NCI-H2081 (cell line): ENCODE data around the gene PRKCA.

ENCODE experiments used
- DNase-seq, 2 experiments: peaks; one replicate each; lab custom pipeline; 2025; lab: John Stamatoyannopoulos, UW

The PRKCA gene

DNA sequence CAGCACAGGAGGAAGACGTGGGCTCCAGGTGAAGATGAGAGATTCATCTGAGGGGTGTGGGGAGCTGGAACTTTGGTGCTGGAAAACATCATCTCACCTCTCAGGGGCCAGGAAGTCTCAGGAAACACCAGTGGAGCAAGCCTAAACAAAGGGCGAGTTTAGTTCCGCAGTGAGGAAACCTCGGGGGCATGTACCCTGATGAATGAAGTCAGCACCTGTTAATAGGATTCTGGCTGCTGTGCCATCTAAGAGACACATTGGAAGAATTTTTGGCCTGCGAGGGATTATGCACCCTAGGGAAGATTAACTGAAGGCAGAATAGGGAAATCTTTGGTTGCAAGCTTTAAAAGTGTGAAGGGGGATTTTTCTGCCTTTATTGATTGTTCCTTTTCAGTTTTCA, 437.8 kb downstream of the PRKCA start:
- no peak for DNase-seq

DNA sequence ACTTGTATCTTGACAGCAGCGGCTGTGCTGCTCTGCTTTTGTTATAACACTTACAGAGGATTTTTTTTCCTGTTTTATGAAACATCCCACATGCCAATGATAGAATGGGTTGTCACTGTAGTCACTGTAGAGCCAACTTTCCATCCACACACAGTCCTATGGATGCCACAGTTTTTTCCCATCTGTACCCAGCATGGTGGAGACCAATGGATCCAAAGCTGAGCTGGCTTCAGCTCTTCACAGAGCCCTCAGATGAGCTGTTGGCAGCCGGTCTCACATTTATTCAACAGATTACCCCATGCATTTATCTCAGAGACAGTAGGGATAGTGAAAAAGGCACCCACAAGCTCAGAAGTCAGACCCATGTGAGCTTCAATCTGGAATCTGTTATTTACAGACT, 441.1 kb downstream of the PRKCA start:
- no peak for DNase-seq

DNA sequence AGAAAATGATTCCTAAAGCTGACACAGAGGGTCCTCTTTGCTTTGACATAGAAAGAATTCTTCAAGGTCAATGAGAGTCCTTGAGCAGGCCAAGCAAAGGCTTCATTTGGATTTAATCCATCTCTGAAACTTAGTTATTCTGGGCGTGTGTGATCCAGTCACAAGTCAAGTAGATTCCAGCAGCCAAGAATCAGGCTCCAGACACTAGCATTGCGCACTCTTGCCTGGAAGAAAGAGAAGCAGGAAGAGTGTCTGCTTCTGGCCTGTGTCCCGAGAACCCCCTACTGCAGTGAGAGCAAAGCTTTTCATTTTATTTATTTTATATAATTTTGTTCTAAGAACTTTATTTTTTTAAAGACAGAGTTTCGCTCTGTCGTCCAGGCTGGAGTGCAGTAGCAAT, 444.3 kb downstream of the PRKCA start:
- no peak for DNase-seq

DNA sequence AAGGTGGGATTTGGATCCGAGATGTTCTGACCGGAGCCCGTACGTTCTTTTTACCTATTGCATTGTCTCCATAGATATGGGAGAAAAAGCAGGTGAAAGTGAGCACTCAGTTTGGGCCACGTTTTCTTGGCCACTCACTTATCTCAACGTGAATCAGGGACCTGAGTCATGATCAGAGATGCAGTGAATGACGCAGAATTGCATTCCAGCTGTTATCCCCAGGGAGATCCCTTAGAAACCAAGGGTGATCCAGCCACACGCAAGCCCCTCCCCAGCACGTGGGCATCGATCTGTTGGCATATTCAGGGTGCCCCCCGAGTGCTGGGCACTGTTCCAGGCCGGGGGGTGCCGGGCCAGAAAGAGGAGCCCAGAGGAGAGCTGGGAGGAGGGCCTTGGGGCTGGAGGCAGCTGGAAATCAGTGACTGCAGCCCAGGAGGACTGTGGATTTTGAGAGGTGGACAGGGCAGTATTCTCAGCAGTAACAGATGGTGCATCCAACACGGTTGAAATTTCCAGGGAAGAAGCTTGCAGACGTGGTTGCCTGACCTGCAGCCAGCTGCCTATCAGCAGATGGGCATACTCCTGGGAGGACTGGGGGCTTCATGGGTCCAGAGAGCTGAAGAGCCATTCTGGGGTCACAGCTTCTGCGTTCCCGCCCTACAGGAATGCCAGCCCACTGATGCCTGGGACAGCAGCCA, 445.3 kb downstream of the PRKCA start:
- DNase-seq, result no peak

DNA sequence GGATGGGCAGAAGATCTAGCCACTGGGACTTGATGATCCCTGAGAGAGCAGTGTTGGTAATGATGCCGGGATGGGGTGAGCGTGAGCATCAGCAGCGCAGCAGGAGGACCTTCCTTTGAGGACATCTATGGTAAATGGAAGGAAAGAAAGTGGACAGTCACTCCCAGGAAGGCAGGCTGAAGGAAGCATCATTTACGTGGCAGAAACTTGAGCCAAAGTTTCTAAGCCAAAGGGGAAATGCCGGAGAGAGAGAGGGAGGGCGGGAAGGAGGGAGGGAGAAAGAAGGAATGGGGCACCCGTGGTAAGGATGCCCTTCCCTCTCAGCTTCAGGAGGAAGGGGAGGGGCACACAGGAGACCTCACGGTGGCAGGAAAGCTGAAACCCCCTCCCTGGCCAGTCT, 446.2 kb downstream of the PRKCA start:
- no peak for DNase-seq

DNA sequence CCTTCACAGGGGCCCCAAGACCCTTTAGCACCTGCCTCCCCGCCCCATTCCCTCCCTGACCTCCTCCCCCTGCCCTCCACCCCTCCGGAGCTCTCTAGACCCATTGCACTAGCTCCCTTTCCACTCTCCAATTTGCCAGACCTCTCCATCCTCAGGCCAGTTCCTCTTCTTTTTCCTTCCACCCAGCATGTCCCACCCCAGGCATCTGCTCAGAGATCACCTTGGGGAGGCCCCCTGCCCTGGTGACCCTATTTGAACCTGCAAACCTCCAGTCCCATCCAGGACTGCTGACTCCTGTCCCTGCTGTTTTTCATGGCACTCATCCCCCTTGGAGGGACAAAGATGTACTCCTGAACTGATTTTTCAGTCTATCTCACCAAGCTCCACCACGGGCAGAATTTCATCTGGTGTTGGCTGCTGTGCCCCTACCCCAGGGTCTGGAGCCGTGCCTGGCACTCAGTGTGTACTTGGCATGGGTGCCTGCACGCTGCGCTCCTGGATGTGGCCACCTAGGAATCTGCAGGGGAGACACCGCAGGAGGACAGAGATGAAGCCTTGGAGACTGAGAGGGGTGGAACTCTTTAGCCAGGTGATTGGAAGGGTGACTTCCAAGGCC, 446.9 kb downstream of the PRKCA start:
- no peak for DNase-seq

DNA sequence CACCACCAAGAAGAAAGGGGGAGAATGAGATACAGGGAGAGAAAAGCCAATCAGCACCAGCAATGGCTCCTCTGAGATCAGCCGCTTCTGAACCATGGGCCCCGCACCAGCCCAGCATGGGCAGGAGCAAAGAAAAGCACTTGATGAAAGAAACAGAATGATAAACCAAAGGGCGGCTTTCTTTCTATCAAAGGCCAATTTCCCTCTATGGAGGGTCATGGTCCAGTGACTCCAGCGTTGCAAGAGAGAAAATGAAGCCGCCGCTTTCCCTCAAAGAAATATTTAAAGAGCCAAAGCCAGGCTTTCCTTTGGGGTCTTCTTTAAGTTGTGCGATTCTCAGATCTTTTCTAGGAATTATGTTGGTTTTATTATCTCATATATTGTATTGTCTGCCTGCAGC, 447.7 kb downstream of the PRKCA start:
- no peak for DNase-seq

DNA sequence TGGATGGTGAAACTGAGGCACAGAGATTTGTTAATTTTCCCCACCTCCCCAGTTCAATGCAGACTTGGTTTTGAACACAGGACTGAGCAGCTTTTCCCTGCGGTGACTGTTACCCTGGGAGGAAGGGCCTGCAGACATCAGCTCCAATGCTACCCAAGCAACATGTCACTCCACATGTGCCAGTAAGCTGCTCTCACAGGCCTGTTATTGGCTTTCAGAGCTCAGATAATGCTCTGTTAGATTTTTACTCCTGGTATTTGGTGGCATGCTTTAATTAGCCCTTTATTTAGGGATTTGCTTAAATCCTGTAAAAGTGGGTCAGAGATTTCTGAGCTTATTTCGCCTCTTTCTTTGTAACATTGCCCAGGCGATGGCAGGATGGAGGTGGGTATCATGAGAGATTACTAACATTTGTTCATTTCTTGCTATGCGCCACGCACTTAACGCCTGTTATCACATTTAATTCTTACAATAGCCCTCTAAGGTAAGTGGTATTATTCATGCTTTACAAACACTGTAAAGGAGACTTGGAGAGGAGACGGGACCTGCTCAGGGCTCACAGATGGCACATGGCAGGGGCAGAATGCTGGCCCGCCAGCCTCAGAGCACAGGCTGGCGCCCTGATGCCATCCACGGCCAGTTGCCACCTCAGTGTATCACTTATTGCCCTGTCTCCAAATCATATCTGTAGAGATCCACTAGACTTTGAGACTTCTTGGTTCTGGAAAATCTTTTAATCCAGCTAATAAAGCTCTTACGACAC, 448.5 kb downstream of the PRKCA start:
- no peak for DNase-seq

DNA sequence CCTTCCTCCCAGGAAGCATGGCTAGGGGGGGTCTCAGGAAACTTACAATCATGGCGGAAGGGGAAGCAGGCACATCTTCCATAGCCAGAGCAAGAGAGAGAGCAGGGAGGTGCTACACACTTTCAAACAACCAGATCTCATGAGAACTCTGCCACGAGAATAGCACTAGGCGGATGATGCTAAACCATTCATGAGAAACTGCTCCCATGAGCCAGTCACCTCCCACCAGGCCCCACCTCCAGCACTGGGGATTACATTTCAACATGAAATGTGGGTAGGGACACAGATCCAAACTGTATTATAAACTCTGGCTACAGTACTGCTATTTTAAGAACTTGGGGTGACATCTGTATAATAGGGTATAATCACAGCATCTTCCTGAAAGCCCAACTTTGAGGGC, 449.4 kb downstream of the PRKCA start:
- no peak for DNase-seq

DNA sequence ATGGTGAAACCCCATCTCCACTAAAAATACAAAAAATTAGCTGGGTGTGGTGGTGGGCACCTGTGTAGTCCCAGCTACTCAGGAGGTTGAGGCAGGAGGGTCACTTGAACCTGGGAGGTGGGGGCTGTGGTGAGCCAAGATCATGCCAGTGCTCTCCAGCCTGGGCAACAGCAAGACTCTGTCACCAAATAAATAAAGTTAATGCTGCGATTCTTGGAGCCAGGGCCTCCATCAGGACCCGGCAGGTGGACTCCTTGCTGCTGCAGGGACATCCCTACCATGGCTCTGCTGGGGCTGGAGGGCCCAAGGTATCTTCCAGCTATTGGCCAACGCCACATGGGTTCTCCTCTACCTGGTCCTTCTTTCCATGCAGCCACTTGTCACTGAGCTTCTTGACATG, 450.0 kb downstream of the PRKCA start:
- DNase-seq, result no peak

DNA sequence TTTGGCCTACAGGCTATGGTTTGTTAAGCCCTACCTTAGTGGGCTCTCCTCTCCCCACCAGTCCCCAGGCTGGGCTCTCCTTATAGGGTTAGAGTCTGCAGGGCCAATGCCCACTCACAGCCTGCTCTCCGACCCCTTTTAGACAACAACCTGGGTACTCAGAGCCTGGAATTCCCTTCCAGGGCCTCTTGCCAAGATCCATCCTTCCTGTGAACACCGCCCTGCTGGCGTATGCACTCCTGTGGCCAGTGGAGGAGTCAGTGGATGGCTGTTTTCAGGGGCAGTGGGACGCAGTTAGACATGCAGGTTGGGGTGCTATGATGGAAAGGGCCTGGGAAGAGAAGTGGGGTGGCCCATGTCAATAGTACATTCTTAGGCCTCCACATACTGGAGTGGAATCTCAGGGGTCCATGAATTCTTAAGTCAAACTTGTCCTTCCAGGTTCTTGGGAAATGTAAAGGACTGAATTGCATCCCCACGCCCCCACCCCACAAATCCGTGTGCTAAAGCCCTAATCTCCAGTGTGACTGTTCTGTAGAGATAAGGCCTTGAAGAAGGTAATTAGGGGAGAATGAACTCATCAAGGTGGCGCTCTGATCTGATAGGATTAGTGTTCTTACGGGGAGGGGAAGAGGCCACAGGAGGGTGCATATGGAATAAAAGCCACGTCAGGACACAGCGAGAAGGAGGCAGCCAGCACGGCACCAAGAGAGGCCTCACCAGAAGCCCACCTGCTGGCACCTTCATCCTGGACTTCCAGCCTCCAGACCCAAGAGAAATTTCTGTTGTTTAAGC, 450.9 kb downstream of the PRKCA start:
- DNase-seq, result no peak

DNA sequence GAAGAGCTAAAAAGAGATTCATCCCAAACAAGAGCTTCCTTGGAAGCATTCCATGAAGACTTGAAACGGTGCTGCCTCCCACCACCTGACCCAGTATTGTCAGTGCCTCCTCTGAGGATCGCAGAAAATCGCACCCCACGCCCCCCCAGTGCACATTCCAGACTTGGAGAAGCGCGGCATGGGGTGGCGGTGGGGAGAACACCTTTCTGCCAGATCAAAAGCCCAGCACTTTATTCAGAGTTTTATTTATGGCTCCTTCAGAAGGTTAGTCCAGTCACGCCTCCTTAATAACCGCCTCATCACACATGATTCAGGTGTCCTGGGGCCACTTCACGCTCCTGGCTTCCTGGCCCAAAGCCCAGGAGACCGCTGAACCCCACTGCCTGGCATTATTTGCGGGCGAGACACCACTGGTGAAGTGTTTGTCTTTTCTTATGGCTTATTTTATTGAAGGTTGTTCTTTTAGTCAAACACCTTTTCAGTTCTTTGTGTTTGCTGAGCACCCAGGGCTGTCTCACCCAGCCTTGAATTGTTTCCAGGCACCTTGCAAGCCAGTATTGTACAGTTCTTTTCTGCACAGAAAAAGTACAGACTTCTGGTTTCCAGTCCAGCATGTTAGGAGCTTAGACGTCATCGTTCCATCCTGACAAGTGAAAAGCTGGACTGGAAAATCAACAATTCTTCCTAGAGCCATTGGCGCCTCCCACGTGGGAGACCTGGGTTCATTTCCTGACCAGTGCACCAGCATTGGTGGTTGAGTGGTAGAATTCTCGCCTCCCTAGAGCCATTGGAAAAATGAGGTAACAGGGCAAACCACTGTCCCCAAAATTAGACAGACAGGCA, 452.9 kb downstream of the PRKCA start:
- DNase-seq, result peak; percentile 84 to 96

DNA sequence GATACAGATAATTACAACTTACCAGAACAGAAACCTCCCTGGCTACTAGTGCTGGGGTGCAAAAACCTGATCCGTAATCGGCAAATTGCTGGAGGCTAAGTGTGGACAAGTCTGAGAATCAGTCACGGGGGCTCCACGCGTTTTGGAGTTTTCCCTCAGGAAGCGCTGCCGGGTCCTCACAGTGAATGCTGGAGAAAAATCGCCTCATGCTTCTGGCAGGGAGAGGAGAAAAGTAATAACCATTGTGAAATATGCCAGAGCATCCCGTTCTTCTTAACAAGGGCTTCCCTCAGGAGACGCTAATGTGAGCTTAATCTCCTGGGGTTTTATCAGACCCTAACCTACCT, 453.5 kb downstream of the PRKCA start:
- no peak for DNase-seq

DNA sequence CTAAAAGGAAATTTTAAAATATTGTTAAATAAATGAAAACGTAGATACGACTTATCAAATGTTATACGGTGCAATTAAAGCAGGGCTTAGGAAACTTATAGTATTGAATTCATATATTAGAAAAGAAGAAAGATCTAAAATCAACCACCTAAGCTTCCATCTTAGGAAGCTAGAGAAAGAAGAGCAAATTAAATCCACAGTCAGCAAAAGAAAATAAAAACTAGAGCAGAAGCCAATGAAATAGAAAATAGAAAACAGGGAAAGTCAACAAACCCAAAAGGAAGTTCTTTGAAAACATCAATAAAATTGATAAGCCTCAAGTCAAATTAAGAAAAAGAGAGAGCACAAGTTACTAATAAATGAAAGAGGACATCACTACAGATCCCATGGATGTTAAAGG, 457.9 kb downstream of the PRKCA start:
- DNase-seq, result no peak

DNA sequence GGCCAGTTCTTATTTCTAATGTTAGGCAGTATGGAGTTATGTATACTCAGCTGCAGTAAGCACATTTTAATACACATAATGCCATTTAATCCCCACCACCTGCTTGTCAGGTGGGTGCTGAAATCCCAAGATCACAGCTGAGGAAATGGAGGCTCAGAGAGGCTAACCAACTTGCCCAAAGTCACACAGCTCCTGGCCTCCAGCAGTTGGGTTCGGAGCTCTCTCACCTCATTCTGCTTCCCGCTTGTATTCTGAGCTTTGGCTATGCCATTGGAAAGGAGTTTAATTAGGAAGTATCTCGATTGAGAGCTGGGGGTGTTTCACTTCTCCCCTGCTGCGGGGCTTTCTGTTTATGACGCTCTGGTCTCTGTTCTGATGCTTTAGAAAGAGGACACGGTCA, 459.9 kb downstream of the PRKCA start:
- DNase-seq, result no peak

DNA sequence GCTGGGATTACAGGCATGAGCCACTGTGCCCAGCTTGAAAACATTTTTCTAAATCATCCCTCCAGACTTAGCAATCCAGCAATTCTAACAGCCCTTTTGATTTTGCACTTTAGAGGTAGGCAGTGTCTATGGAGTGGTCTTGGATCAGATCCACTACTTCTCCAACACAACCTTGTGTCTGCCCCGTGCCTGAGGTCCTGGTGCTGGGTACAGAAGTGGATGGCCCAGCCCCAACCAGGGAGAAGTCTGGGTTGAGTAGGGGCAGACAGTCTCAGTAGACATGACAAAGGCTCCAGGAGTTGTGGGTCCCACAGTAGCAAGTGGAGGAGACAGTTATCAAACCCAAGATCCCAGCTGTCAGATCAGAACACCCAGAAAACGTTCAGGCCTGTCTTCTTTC, 460.6 kb downstream of the PRKCA start:
- DNase-seq, result no peak

DNA sequence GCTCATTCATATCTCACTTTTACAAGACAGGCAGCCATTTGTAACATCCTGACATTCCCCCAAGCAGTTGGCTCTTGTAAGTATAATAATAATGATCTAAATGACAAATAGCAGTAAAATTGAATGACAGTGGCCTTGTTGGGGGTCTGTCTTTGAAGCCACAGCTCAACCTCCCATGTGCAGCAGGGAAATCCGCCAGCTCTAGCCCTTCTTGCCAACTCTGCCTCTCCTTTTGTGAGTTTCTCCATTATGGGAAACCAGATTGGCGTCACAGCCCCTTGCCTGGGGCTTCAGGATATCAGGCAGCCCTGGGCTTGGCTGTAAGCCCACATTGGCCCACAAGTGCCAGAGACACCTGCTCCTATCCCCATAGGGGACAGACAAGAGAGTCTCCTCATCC, 462.1 kb downstream of the PRKCA start:
- DNase-seq, result peak; percentile 93 to 98

DNA sequence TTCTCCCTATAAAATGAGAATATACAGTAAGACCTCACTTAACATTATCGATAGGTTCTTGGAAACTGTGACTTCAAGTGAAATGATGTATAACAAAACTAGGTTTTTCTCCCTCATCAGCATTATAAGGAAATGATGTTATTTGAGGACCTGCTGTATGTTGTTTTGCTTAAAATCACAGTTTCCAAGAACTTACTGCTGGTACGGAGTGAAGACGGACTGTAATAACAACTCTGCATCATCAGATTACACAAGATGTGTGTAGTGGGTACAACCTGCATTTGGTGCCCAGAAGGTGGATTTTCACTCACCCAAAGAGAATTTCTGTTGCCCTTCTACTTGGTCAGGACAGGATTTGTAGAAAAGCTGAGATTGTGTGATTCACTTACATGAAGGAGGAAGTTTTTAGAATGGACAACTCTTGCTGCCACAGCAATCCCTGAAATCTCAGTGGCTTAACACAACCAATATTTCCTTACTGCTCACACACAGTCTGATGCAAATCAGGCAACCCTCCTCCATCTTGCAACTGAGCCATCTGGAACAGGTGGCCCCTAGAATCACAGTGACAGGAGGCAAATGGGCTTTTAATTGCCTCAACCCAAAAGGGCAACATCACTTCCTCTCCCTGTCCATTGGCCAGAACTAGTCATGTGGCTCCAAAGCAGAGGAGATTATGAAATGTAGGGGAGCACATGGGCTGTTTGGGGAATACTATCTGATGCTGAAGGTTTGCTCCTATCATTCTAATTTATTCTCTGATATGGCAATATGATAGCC, 464.9 kb downstream of the PRKCA start:
- peak in 1 of 2 experiments; percentile 52 for DNase-seq

DNA sequence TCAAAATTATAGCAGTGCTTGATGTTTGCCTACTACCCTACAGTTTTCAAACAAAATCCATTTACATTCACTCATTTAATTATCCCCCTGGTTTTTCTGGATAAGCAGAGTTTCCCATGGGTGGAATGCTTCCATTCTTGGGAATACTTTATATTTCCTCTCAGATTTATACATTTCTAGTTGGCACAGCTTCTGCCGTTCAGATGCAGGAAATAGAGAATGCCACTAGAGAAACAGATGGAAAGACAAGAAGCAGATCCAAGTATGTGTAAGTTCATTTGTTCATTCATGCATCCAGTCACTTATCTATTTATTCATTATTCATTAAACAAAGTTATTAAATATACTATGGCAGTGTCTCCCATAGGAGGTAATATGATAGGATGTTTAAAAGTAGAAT, 467.5 kb downstream of the PRKCA start:
- no peak for DNase-seq

DNA sequence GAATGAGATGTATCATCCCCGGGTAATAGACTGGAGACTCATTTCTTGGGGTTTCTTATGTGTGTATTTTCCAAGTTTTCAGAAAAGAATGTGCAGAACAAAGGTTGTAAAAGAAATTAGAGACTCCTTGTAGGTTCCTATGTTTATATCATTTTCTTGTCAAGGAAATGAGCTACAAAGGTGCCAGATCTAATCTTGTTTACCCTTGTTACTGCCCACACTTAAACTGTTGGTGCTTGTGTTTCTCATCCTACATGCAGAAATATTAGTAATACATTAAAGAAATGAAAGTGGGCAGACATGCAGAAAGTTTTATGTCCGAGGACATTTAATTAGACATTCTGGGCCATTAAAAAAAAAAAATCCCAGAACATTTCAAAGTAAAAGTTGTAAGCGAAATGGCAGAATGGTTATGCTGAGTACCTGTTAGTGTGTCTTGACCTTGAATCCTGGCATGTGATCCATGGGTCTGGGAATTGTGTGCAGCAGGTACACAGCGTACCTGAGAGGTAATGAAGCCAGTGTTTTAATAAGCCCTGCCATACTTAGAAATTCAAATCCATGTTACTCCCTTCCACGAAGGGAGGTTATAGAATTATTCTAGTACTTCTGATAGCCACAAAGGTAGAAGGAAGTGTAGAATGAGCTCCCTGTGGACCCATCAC, 469.9 kb downstream of the PRKCA start:
- DNase-seq, result no peak
